CD14-positive monocyte (primary cell): ENCODE data around the gene SNX19. TPM values are rescaled to one million over a fixed set of nuclear protein-coding genes. Genes with fewer than 3 reads are reported as not detected.

Experiments
- DNase-seq, 3 donors: peaks; one replicate each; pipeline ENCODE4 v3.0.0-alpha.2; 2011 to 2022
- H2AFZ ChIP-seq: 2 replicates; pipeline ENCODE4 v1.6.0; 2012; ENCODE audit warnings: mild to moderate bottlenecking, low read depth, low read length, inconsistent platforms; ENCODE audit not compliant: insufficient read depth, poor library complexity, severe bottlenecking
- H3K27ac ChIP-seq, 2 donors: 1 replicate in 1 of 2; 2 replicates in 1 of 2; pipeline ENCODE4 v1.5.1; 2012 to 2013; ENCODE audit warnings: low read length in 2 of 2, control low read depth in 1 of 2, inconsistent platforms in 1 of 2, low read depth in 1 of 2, mild to moderate bottlenecking in 1 of 2
- H3K27me3 ChIP-seq, 2 donors: one replicate each; pipeline versions ENCODE4 v1.6.0 to v1.6.1; 2011 to 2013; ENCODE audit warnings: low read length in 2 of 2; ENCODE audit not compliant: control insufficient read depth in 2 of 2, insufficient read depth in 2 of 2
- H3K36me3 ChIP-seq, 2 donors: replicated peaks in 1 of 2; 1 replicate in 1 of 2; 2 replicates in 1 of 2; pipeline versions ENCODE4 v1.5.1 to v1.6.1; 2012 to 2013; ENCODE audit warnings: low read length in 2 of 2, control low read depth in 1 of 2, inconsistent platforms in 1 of 2, mild to moderate bottlenecking in 1 of 2; ENCODE audit not compliant: insufficient read depth in 2 of 2, control insufficient read depth in 1 of 2
- H3K4me1 ChIP-seq, 2 donors: 1 replicate in 1 of 2; 2 replicates in 1 of 2; pipeline versions ENCODE4 v1.5.1 to v1.6.1; 2012 to 2013; ENCODE audit warnings: low read length in 2 of 2, control low read depth in 1 of 2, inconsistent platforms in 1 of 2, mild to moderate bottlenecking in 1 of 2, moderate library complexity in 1 of 2; ENCODE audit not compliant: insufficient read depth in 2 of 2, control insufficient read depth in 1 of 2
- H3K4me2 ChIP-seq: replicated peaks from 2 replicates; pipeline ENCODE3; 2012; ENCODE audit warnings: low read length, moderate library complexity, mild to moderate bottlenecking; ENCODE audit not compliant: poor library complexity, severe bottlenecking; ENCODE audit errors: extremely low read depth
- H3K4me3 ChIP-seq, 3 experiments: fragments of 200-600 bp in 1 of 3; sonication (generic) in 1 of 3; replicated peaks in 1 of 3; 1 replicate in 2 of 3; 2 replicates in 1 of 3; pipeline ENCODE4 v1.5.1; 2011 to 2013; ENCODE audit warnings: low read length in 3 of 3, mild to moderate bottlenecking in 3 of 3, control low read depth in 2 of 3, low read depth in 2 of 3, inconsistent platforms in 1 of 3, moderate library complexity in 1 of 3
- H3K79me2 ChIP-seq: 2 replicates; pipeline ENCODE4 v1.6.0; 2012; ENCODE audit warnings: mild to moderate bottlenecking, control low read depth, inconsistent platforms, low read length, moderate library complexity; ENCODE audit not compliant: insufficient read depth
- H3K9ac ChIP-seq: 2 replicates; pipeline ENCODE4 v1.6.0; 2017; ENCODE audit warnings: low read length, mild to moderate bottlenecking; ENCODE audit not compliant: insufficient read depth, poor library complexity, severe bottlenecking
- H3K9me3 ChIP-seq, 2 donors: replicated peaks in 1 of 2; 1 replicate in 1 of 2; 2 replicates in 1 of 2; pipeline versions ENCODE4 v1.5.1 to v1.6.1; 2012 to 2013; ENCODE audit warnings: low read length in 2 of 2, control low read depth in 1 of 2; ENCODE audit not compliant: control insufficient read depth in 1 of 2, insufficient read depth in 1 of 2
- H4K20me1 ChIP-seq: 2 replicates; pipeline ENCODE4 v1.6.0; 2012; ENCODE audit warnings: mild to moderate bottlenecking, low read length, control low read depth, moderate library complexity; ENCODE audit not compliant: insufficient read depth
- H3K27ac Mint-ChIP-seq, 7 donors: one replicate each; pipeline ENCODE4 v1.8.0; 2020; ENCODE audit warnings: mild to moderate bottlenecking in 7 of 7, mixed read lengths in 7 of 7, moderate library complexity in 6 of 7, inconsistent platforms in 2 of 7
- H3K27me3 Mint-ChIP-seq, 3 donors: one replicate each; pipeline ENCODE4 v1.8.0; 2021 to 2022; ENCODE audit warnings: low read depth in 3 of 3, mild to moderate bottlenecking in 3 of 3, mixed read lengths in 3 of 3, moderate library complexity in 3 of 3, inconsistent platforms in 1 of 3
- H3K36me3 Mint-ChIP-seq, 2 donors: one replicate each; pipeline ENCODE4 v1.8.0; 2020; ENCODE audit warnings: mixed read lengths in 2 of 2, inconsistent platforms in 1 of 2, mild to moderate bottlenecking in 1 of 2
- H3K4me1 Mint-ChIP-seq: one replicate; pipeline ENCODE4 v1.8.0; 2020; ENCODE audit warnings: mild to moderate bottlenecking, mixed read lengths
- H3K4me3 Mint-ChIP-seq, 2 donors: one replicate each; pipeline ENCODE4 v1.8.0; 2020; ENCODE audit warnings: mild to moderate bottlenecking in 2 of 2, mixed read lengths in 2 of 2, moderate library complexity in 1 of 2
- H3K9me3 Mint-ChIP-seq, 7 donors: one replicate each; pipeline ENCODE4 v1.8.0; 2020 to 2022; ENCODE audit warnings: mixed read lengths in 7 of 7, mild to moderate bottlenecking in 6 of 7, moderate library complexity in 6 of 7, inconsistent platforms in 2 of 7
- WGBS: methylation state at CpG from one replicate; pipeline ENCODE4 v1.1.5; 2013; ENCODE audit warnings: missing lambda C conversion rate; ENCODE audit not compliant: insufficient coverage; 5-methylcytosine and 5-hydroxymethylcytosine counted together
- intact Hi-C, 2 donors: fragments of 100-400 bp; cut with micrococcal nuclease; formaldehyde crosslinking; loops; one replicate each; pipeline versions ENCODE4 v1.15.0 to v1.15.1; 2023
- polyA plus RNA-seq, 3 donors: library from polyadenylated mRNA; depleted of rRNA in 1 of 3; unstranded in 2 of 3; stranded (reverse) in 1 of 3; fragments of 300-500 nt in 2 of 3; fragments of >200 nt in 1 of 3; fragmentation: Illumina TruSeq in 2 of 3; gene quantifications; 1 replicate in 2 of 3; 2 replicates in 1 of 3; pipeline ENCODE4 v1.2.3, GENCODE V29; 2012 to 2021
- TF ChIP-seq, protein P1 (sequence below): fragments of 200-600 bp; IDR thresholded peaks from one replicate; pipeline ENCODE4 v1.8.0; 2022; ENCODE audit warnings: antibody characterized with exemption, mild to moderate bottlenecking

Gene SNX19
- polyA plus RNA-seq, 3 donors = 13.6 to 23.3 (median 17.6) TPM

DNA sequence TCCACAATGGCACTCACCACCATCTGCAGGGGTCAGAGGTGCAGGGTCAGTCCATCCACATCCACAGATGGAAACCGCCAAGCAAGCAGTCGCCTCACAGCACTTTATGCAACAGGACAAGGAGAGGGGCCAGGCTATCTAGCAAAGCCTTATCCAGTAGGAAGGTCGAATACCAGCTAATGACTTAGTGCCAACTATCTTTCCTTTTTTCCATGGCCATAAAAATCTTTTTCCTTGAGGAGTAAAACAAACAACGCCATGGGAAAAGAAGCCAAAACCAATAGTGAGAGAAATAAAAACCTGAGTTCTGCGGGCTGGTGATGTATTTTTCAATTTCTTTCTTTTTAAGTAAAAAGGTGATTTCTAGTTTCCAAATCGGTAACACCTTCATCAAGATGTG lies 8.2 kb downstream of the SNX19 start:
- Histone ChIP-seq H3K27ac (no peak overlapping the region), H2AFZ (no peak overlapping the region), H3K79me2 (no peaks in the 10 kb centered on the region), H3K9me3 (peaks cover 0 to 3% of the 10 kb centered on the region in 2 donors), H3K4me3 (no peak overlapping the region), H3K4me2 (no peak overlapping the region), H3K4me1 (no peaks in the 10 kb centered on the region), H4K20me1 (peaks cover 27% of the 10 kb centered on the region), H3K27me3 (no peaks in the 10 kb centered on the region), H3K36me3 (peaks cover 82 to 92% of the 10 kb centered on the region in 2 donors), H3K9ac (no peak overlapping the region)
- no peaks in the 10 kb centered on the region for H3K27me3 Mint-ChIP-seq
- no peak for DNase-seq
- peaks cover 5% of the 10 kb centered on the region for H3K4me1 Mint-ChIP-seq
- TF ChIP-seq, protein P1, sequence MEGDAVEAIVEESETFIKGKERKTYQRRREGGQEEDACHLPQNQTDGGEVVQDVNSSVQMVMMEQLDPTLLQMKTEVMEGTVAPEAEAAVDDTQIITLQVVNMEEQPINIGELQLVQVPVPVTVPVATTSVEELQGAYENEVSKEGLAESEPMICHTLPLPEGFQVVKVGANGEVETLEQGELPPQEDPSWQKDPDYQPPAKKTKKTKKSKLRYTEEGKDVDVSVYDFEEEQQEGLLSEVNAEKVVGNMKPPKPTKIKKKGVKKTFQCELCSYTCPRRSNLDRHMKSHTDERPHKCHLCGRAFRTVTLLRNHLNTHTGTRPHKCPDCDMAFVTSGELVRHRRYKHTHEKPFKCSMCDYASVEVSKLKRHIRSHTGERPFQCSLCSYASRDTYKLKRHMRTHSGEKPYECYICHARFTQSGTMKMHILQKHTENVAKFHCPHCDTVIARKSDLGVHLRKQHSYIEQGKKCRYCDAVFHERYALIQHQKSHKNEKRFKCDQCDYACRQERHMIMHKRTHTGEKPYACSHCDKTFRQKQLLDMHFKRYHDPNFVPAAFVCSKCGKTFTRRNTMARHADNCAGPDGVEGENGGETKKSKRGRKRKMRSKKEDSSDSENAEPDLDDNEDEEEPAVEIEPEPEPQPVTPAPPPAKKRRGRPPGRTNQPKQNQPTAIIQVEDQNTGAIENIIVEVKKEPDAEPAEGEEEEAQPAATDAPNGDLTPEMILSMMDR = no peak
- 95% methylated on average over 3 of the region's 6 CpGs for WGBS
- peaks cover 86 to 91% of the 10 kb centered on the region in 2 donors for H3K36me3 Mint-ChIP-seq
- H3K27ac Mint-ChIP-seq = no peak overlapping the region
- intact Hi-C loops = no loop called here
- H3K4me3 Mint-ChIP-seq = no peak overlapping the region
- H3K9me3 Mint-ChIP-seq = peaks cover 0 to 4% (median 0%) of the 10 kb centered on the region in 7 donors

DNA sequence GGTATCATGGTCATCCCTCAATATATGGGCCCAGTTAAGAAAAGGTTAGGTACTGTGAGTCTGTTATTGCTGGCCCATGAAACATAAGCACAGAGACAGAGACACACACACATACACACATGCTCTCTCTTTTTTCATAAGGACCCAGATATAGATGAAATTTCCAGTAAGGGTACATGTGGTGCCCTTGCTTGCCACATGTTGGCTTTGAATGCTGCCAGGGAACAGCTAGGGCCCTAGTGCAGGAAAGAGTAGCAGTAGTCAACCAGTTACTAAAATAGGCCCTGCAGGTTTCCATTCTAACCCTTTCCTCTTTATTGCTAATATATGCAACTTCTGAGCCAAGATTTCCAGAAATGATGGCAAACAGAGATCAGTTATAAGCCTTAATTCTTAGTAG lies 9.1 kb downstream of the SNX19 start:
- Mint-ChIP-seq H3K27me3 (no peaks in the 10 kb centered on the region), H3K36me3 (peaks cover 88 to 96% of the 10 kb centered on the region in 2 donors), H3K9me3 (peaks cover 0 to 1% (median 0%) of the 10 kb centered on the region in 7 donors), H3K4me1 (peaks cover 5% of the 10 kb centered on the region), H3K27ac (no peak overlapping the region), H3K4me3 (no peak overlapping the region)
- Histone ChIP-seq H3K27me3 (no peaks in the 10 kb centered on the region), H4K20me1 (peaks cover 27% of the 10 kb centered on the region), H3K9me3 (no peaks in the 10 kb centered on the region), H3K4me3 (no peak overlapping the region), H3K9ac (no peak overlapping the region), H3K79me2 (no peaks in the 10 kb centered on the region), H3K27ac (no peak overlapping the region), H3K4me1 (no peaks in the 10 kb centered on the region), H3K36me3 (peaks cover 90 to 95% of the 10 kb centered on the region in 2 donors), H3K4me2 (no peak overlapping the region), H2AFZ (no peak overlapping the region)
- no peak for DNase-seq
- TF ChIP-seq, protein P1 = no peak
- intact Hi-C loops = no loop called here
